Colonic mucosa (tissue), 4 donors: ENCODE measurements around the gene DGKI. TPM values are rescaled to one million over a fixed set of nuclear protein-coding genes. Genes with fewer than 3 reads are reported as not detected.

Experiments
- DNase-seq: peaks from one replicate; pipeline ENCODE4 v3.0.0-alpha.2; 2020
- H3K27ac ChIP-seq: fragments of 200-600 bp; one replicate; pipeline ENCODE4 v1.8.0; 2021
- H3K27me3 ChIP-seq: fragments of 200-600 bp; one replicate; pipeline ENCODE4 v1.8.0; 2021
- H3K36me3 ChIP-seq: fragments of 200-600 bp; one replicate; pipeline ENCODE4 v1.8.0; 2021
- H3K4me1 ChIP-seq: fragments of 200-600 bp; one replicate; pipeline ENCODE4 v1.8.0; 2021; ENCODE audit warnings: mild to moderate bottlenecking
- H3K4me3 ChIP-seq: fragments of 200-600 bp; one replicate; pipeline ENCODE4 v1.8.0; 2021
- H3K9ac ChIP-seq, 2 donors: one replicate each; pipeline ENCODE4 v1.7.0; 2013; ENCODE audit warnings: control low read depth in 2 of 2, low read depth in 2 of 2, low read length in 2 of 2
- H3K9me3 ChIP-seq: fragments of 200-600 bp; one replicate; pipeline ENCODE4 v1.8.0; 2021
- CTCF ChIP-seq: fragments of 200-600 bp; IDR thresholded peaks from one replicate; pipeline ENCODE4 v1.8.0; 2022; ENCODE audit warnings: antibody characterized with exemption, mild to moderate bottlenecking
- intact Hi-C: fragments of 100-400 bp; cut with DNase I; formaldehyde crosslinking; loops from one replicate; pipeline ENCODE4 v1.14.1; 2022
- total RNA-seq, 2 donors: library from RNA; stranded (reverse); fragmentation: NEBNext Ultra II Directional in 1 of 2; extraction: Animal tissue kit (Norgen Biotek cat#: 25700) in 1 of 2; gene quantifications; one replicate each; pipeline ENCODE4 v1.2.1, GENCODE V29; 2021
- donor health status: healthy.
- donor health status: DM: no; HTN: no; CAD: no.
- donor health status: DM: no; HTN: no; CAD: no.

Gene DGKI
- total RNA-seq, 2 donors from 2014 or later = 0.35 to 0.67 TPM

GRCh38 chr7:137670222-137671064, 176.3 kb downstream of the DGKI start:
- no peak overlapping the region for H3K4me3 ChIP-seq
- no peaks in the 10 kb centered on the region for H3K9me3 ChIP-seq
- no peak for TF ChIP-seq CTCF
- H3K4me1 ChIP-seq = no peaks in the 10 kb centered on the region
- no peaks in the 10 kb centered on the region for H3K36me3 ChIP-seq
- intact Hi-C loops = no loop called here
- H3K9ac ChIP-seq = no peak overlapping the region
- DNase-seq = no peak
- H3K27ac ChIP-seq = no peak overlapping the region
- H3K27me3 ChIP-seq = no peaks in the 10 kb centered on the region

GRCh38 chr7:137669706-137670105, 177.1 kb downstream of the DGKI start:
- no peaks in the 10 kb centered on the region for H3K4me1 ChIP-seq
- no peaks in the 10 kb centered on the region for H3K9me3 ChIP-seq
- H3K36me3 ChIP-seq = no peaks in the 10 kb centered on the region
- DNase-seq = no peak
- H3K9ac ChIP-seq = no peak overlapping the region
- intact Hi-C loops = no loop called here
- no peak for TF ChIP-seq CTCF
- H3K27me3 ChIP-seq = no peaks in the 10 kb centered on the region
- H3K27ac ChIP-seq = no peak overlapping the region
- no peak overlapping the region for H3K4me3 ChIP-seq

GRCh38 chr7:137668404-137668803, 178.4 kb downstream of the DGKI start:
- Histone ChIP-seq H3K27me3 (no peaks in the 10 kb centered on the region), H3K27ac (no peak overlapping the region), H3K9ac (no peak overlapping the region), H3K36me3 (no peaks in the 10 kb centered on the region), H3K4me1 (no peaks in the 10 kb centered on the region), H3K4me3 (no peak overlapping the region), H3K9me3 (no peaks in the 10 kb centered on the region)
- no peak for DNase-seq
- TF ChIP-seq CTCF = no peak
- intact Hi-C loops = no loop called here

- no peak overlapping the region for H3K4me3 ChIP-seq
- H3K27ac ChIP-seq = no peak overlapping the region
- intact Hi-C loops = no loop called here
- no peaks in the 10 kb centered on the region for H3K27me3 ChIP-seq
- H3K9me3 ChIP-seq = no peaks in the 10 kb centered on the region
- H3K36me3 ChIP-seq = no peaks in the 10 kb centered on the region
- no peak for DNase-seq
- TF ChIP-seq CTCF = no peak
- H3K9ac ChIP-seq = no peak overlapping the region
- no peaks in the 10 kb centered on the region for H3K4me1 ChIP-seq
These were observed 179.0 kb downstream of the DGKI start for GRCh38 chr7:137667633-137668387.

- no peak for DNase-seq
- intact Hi-C loops = no loop called here
- Histone ChIP-seq H3K4me3 (no peak overlapping the region), H3K9me3 (no peaks in the 10 kb centered on the region), H3K27ac (no peak overlapping the region), H3K9ac (no peak overlapping the region), H3K4me1 (no peaks in the 10 kb centered on the region), H3K27me3 (no peaks in the 10 kb centered on the region), H3K36me3 (no peaks in the 10 kb centered on the region)
- no peak for TF ChIP-seq CTCF
These were observed 181.9 kb downstream of the DGKI start for GRCh38 chr7:137664846-137665245.
